ENCODE data around the gene SCN5A. TPM values are rescaled to one million over a fixed set of nuclear protein-coding genes. Genes with fewer than 3 reads are reported as not detected.

The SCN5A gene
- total and polyA plus RNA-seq, 2 of the 4 experiments (the other 2 are of a cell fraction) = 1.9 to 2.0 TPM

- no peak overlapping the region for H3K4me2 ChIP-seq (ENCODE audit: low read depth, low read length)
- no peak overlapping the region for H2BK120ac ChIP-seq (ENCODE audit: low read depth, low read length)
- 80% methylated on average over 1 of the region's 7 CpGs; no CpG with 5 or more reads in 1 of the 2 experiments for WGBS, 2 experiments (ENCODE audit: extremely low coverage in 2 of 2, insufficient read length in 1 of 2)
- dilution Hi-C loops (cut with HindIII; ENCODE audit: low sequenced_read_pairs, unreplicated experiment) (no loop called here), intact Hi-C loops (cut with micrococcal nuclease) (no loop called here), in situ Hi-C loops (cut with MboI; ENCODE audit: low sequenced_read_pairs) (no loop called here)
- peaks cover 10% of the 10 kb centered on the region for H3K36me3 ChIP-seq (ENCODE audit: control insufficient read depth, insufficient read depth, low read length)
- H3K9me1 ChIP-seq (ENCODE audit: insufficient read depth, low read length) = no peaks in the 10 kb centered on the region; the same call in 1 of the 2 replicates
- peaks cover 0 to 3% of the 10 kb centered on the region in 2 experiments; a peak in 2 of 4 replicates for H3K79me1 ChIP-seq (ENCODE audit: low read depth in 1 of 2, low read length in 2 of 2)
- DNase-seq (no peak), ATAC-seq (ENCODE audit: low read depth) (no peak)
- peak overlapping the region; percentile 5 for H2AK9ac ChIP-seq (replicated peaks; ENCODE audit: low read depth, low read length, poor library complexity)
- H2BK15ac ChIP-seq (ENCODE audit: low read depth, low read length) = no peak overlapping the region
- H3K4me1 ChIP-seq (ENCODE audit: control insufficient read depth, insufficient read depth, low read length) = peaks cover 3% of the 10 kb centered on the region
- no peak overlapping the region for H3K18ac ChIP-seq (ENCODE audit: low read depth, low read length)
- H2AK5ac ChIP-seq (ENCODE audit: low read depth, low read length) = no peak overlapping the region
- H3K4ac ChIP-seq (ENCODE audit: low read depth, low read length) = no peak overlapping the region
- H3K56ac ChIP-seq (ENCODE audit: extremely low read depth, insufficient read depth, low read length) = no peak overlapping the region
- H3K14ac ChIP-seq (replicated peaks; ENCODE audit: low read depth, low read length) = no peak overlapping the region
- H3K27ac ChIP-seq (ENCODE audit: insufficient read depth, low read length) = no peak overlapping the region
- no peak overlapping the region for H3K4me3 ChIP-seq (ENCODE audit: insufficient read depth, low read depth, low read length)
- ChIA-PET POLR2A (ENCODE audit: unreplicated experiment) (no interaction called here), CTCF (interaction anchor here (1.5 kb wide), 1 partner anchor 329 kb away, joined by 4 read pairs; no protein-coding TSS in a partner anchor)
- no TSS peak for BruUV-seq (replicated peaks)
- no peak overlapping the region for H4K8ac ChIP-seq (ENCODE audit: low read depth in 2 of 2, low read length in 2 of 2)
- H3K9ac ChIP-seq (ENCODE audit: low read depth, low read length) = no peak overlapping the region
- H2AFZ ChIP-seq (replicated peaks; ENCODE audit: low read length, poor library complexity) = peak overlapping the region; percentile 25
- no peaks in the 10 kb centered on the region for H4K20me1 ChIP-seq (ENCODE audit: insufficient read depth, low read length)
- H3K9me3 ChIP-seq (ENCODE audit: control insufficient read depth, insufficient read depth, low read length) = no peaks in the 10 kb centered on the region
- no peak overlapping the region for H2BK20ac ChIP-seq (ENCODE audit: low read depth, low read length)
- no peaks in the 10 kb centered on the region for H3K27me3 ChIP-seq (ENCODE audit: control insufficient read depth, insufficient read depth, low read length)
- no peak overlapping the region for H4K91ac ChIP-seq (ENCODE audit: insufficient read depth, low read depth, low read length)
- H4K5ac ChIP-seq (ENCODE audit: low read depth, low read length) = no peak overlapping the region
- TF ChIP-seq BHLHE40 (IDR thresholded peaks at IDR 0.05; ENCODE audit: low read depth, low read length) (no peak), NFE2L2 (IDR thresholded peaks at IDR 0.05; ENCODE audit: low read depth, low read length) (no peak), RAD21 (IDR thresholded peaks at IDR 0.05; ENCODE audit: low read length) (no peak), FOS (IDR thresholded peaks at IDR 0.05; ENCODE audit: low read depth, low read length) (no peak), CHD1 (IDR thresholded peaks at IDR 0.05; ENCODE audit: low read depth, low read length) (no peak), MAFK (IDR thresholded peaks at IDR 0.05; ENCODE audit: low read depth, low read length) (no peak), USF2 (IDR thresholded peaks at IDR 0.05; ENCODE audit: low read depth, low read length) (no peak), POLR2A (IDR thresholded peaks at IDR 0.05; ENCODE audit: low read depth, low read length) (no peak), MXI1 (IDR thresholded peaks at IDR 0.05; ENCODE audit: borderline replicate concordance, low read depth, low read length) (no peak), ELK1 (IDR thresholded peaks at IDR 0.05; ENCODE audit: borderline replicate concordance, low read depth, low read length) (no peak), SMC3 (IDR thresholded peaks at IDR 0.05; ENCODE audit: low read depth, low read length) (no peak)
- no peak overlapping the region for H3K23ac ChIP-seq (ENCODE audit: low read depth, low read length)
- H2BK5ac ChIP-seq (ENCODE audit: low read depth, low read length, poor library complexity, severe bottlenecking) = no peak overlapping the region
These were observed 134.1 kb downstream of the SCN5A start for GRCh38 chr3:38515367-38515766.

Data from IMR-90 (cell line).